ENCODE results near the gene LPA. TPM values are rescaled to one million over a fixed set of nuclear protein-coding genes. Genes with fewer than 3 reads are reported as not detected.

LPA gene
- total and polyA plus RNA-seq, 3 donors from 2014 or later, result 0.28 to 7.2 (median 2.4) TPM

Other genes starting within 250 kb of the LPA start
- gene PLG, start 38.0 kb upstream of the LPA start, total RNA-seq, result under 1 TPM in 1 of 2 donors, not detected in 1; 0.62 TPM
- gene PLG, start 38.0 kb upstream of the LPA start, polyA plus RNA-seq (ENCODE audit: insufficient read depth, low read depth, low replicate concordance), result 1.5 TPM

All from testis (tissue), 3 donors.